A549 (cell line): Measurements from ENCODE around the gene UBE2U. TPM values are rescaled to one million over a fixed set of nuclear protein-coding genes. Genes with fewer than 3 reads are reported as not detected.

Source experiments
- ATAC-seq, 2 experiments: fragments of 200-7000 bp in 1 of 2; fragments of >200 bp in 1 of 2; cut with Nextera tagmentation in 1 of 2; cut with Tn5 transposase in 1 of 2; 3 replicates each; pipeline versions ENCODE4 v1.8.0 to v1.9.1; 2018 to 2020; ENCODE audit warnings: mild to moderate bottlenecking in 1 of 2, moderate library complexity in 1 of 2
- CTCF ChIA-PET: fragments of 300-600 bp; sonication (Branson Sonifier 250); formaldehyde crosslinking; extraction: SDS; loops from one replicate; lab custom pipeline; 2021; ENCODE audit warnings: antibody characterized with exemption, inconsistent platforms; lab: Yijun Ruan, JAX
- POLR2A ChIA-PET: fragments of 350-600 bp; formaldehyde crosslinking; extraction: SDS; loops from one replicate; lab custom pipeline; 2021; ENCODE audit warnings: antibody characterized with exemption, inconsistent platforms; lab: Yijun Ruan, JAX
- DNase-seq, 2 experiments: peaks; one replicate each; pipeline versions ENCODE4 v3.0.0 to v3.0.0-alpha.2; 2011 to 2016; ENCODE audit warnings: low read depth in 1 of 2, low spot score in 1 of 2
- FAIRE-seq: peaks from 2 replicates; lab custom pipeline; 2011; peaks lifted over from hg19 to GRCh38; lab: Jason Lieb, UNC
- H3K27ac ChIP-seq, 2 experiments: fragments of >200 bp; sonication (Bioruptor Twin); formaldehyde crosslinking; 3 replicates each; pipeline ENCODE4 v1.5.1; 2016 to 2017
- H3K4me1 ChIP-seq: fragments of >200 bp; sonication (Bioruptor Twin); formaldehyde crosslinking; 3 replicates; pipeline ENCODE4 v1.6.1; 2016
- H3K4me2 ChIP-seq: fragments of >200 bp; sonication (Bioruptor Twin); formaldehyde crosslinking; 3 replicates; pipeline ENCODE4 v1.6.1; 2016
- H3K4me3 ChIP-seq: fragments of >200 bp; sonication (Bioruptor Twin); formaldehyde crosslinking; 3 replicates; pipeline ENCODE4 v1.5.1; 2016
- H3K9me3 ChIP-seq: fragments of >200 bp; sonication (Bioruptor Twin); formaldehyde crosslinking; 3 replicates; pipeline ENCODE4 v1.6.1; 2016
- BHLHE40 ChIP-seq: IDR thresholded peaks from 2 replicates; pipeline ENCODE4 v1.6.1; 2012; ENCODE audit warnings: low read depth, low read length, inconsistent platforms
- CBX2 ChIP-seq: fragments of 200-600 bp; sonication (generic); IDR thresholded peaks from 2 replicates; pipeline ENCODE4 v1.6.1; 2016; ENCODE audit warnings: low read depth, mild to moderate bottlenecking, borderline replicate concordance
- CBX8 ChIP-seq: fragments of 200-600 bp; sonication (generic); IDR thresholded peaks from 2 replicates; pipeline ENCODE4 v1.6.1; 2016
- CEBPB ChIP-seq, 2 experiments: fragments of >200 bp in 1 of 2; sonication (Bioruptor Twin) in 1 of 2; formaldehyde crosslinking in 1 of 2; IDR thresholded peaks; 2 replicates each; pipeline ENCODE4 v1.6.1; 2012 to 2016
- CTCF ChIP-seq: fragments of >200 bp; sonication (Bioruptor Twin); formaldehyde crosslinking; IDR thresholded peaks from 3 replicates; pipeline ENCODE4 v1.5.1; 2016
- EP300 ChIP-seq, 2 experiments: fragments of >200 bp; sonication (Bioruptor Twin); formaldehyde crosslinking; IDR thresholded peaks; 2 replicates in 1 of 2; 3 replicates in 1 of 2; pipeline ENCODE4 v1.6.1; 2016 to 2017
- FOSB ChIP-seq: fragments of 250-450 bp; sonication (Bioruptor Pico); IDR thresholded peaks from 2 replicates; pipeline ENCODE4 v1.5.0; 2020; ENCODE audit warnings: mild to moderate bottlenecking, moderate library complexity
- FOSL2 ChIP-seq, 2 experiments: fragments of 450-650 bp in 1 of 2; fragments of >200 bp in 1 of 2; sonication (Bioruptor Twin) in 1 of 2; formaldehyde crosslinking; IDR thresholded peaks; 2 replicates each; pipeline versions ENCODE4 v1.5.0 to v1.6.1; 2016 to 2020; ENCODE audit warnings: mild to moderate bottlenecking in 1 of 2, moderate library complexity in 1 of 2
- FOXS1 ChIP-seq: fragments of 250-450 bp; sonication (Bioruptor Pico); IDR thresholded peaks from 2 replicates; pipeline ENCODE4 v1.5.0; 2020; ENCODE audit warnings: mild to moderate bottlenecking, moderate library complexity
- HDAC2 ChIP-seq: fragments of 200-600 bp; sonication (generic); IDR thresholded peaks from 2 replicates; pipeline ENCODE4 v1.6.1; 2016
- HOXB5 ChIP-seq: fragments of 250-450 bp; sonication (Bioruptor Pico); IDR thresholded peaks from 2 replicates; pipeline ENCODE4 v1.5.0; 2020; ENCODE audit warnings: mild to moderate bottlenecking, moderate library complexity
- MAX ChIP-seq: IDR thresholded peaks from 2 replicates; pipeline ENCODE4 v1.6.1; 2012
- MYC ChIP-seq: IDR thresholded peaks from 2 replicates; pipeline ENCODE4 v1.6.1; 2012; ENCODE audit warnings: mild to moderate bottlenecking, inconsistent platforms, low read length, improper control_type of control experiment, borderline replicate concordance
- NPAS2 ChIP-seq: fragments of 250-450 bp; sonication (Bioruptor Pico); IDR thresholded peaks from 2 replicates; pipeline ENCODE4 v1.8.0; 2022; ENCODE audit warnings: mild to moderate bottlenecking, moderate library complexity, borderline replicate concordance
- NR3C1 ChIP-seq: fragments of >200 bp; sonication (Bioruptor Twin); formaldehyde crosslinking; IDR thresholded peaks from 3 replicates; pipeline ENCODE4 v1.6.1; 2017
- POLR2A ChIP-seq: IDR thresholded peaks from 2 replicates; pipeline ENCODE4 v1.6.1; 2012; ENCODE audit warnings: mild to moderate bottlenecking, low read length
- RCOR1 ChIP-seq: fragments of 150-350 bp; IDR thresholded peaks from 2 replicates; pipeline ENCODE4 v1.6.1; 2014; ENCODE audit warnings: antibody characterized with exemption, low read length, low read depth
- RFX5 ChIP-seq: fragments of 450-650 bp; IDR thresholded peaks from 2 replicates; pipeline ENCODE4 v1.7.1; 2014; ENCODE audit warnings: antibody characterized with exemption, mild to moderate bottlenecking, moderate library complexity
- RNF2 ChIP-seq: fragments of 200-600 bp; sonication (generic); IDR thresholded peaks from 2 replicates; pipeline ENCODE4 v1.6.1; 2016; ENCODE audit warnings: low read depth, mild to moderate bottlenecking, antibody characterized with exemption, moderate library complexity, borderline replicate concordance
- TFCP2L1 ChIP-seq: fragments of 250-450 bp; sonication (Bioruptor Pico); IDR thresholded peaks from 2 replicates; pipeline ENCODE4 v1.5.0; 2021; ENCODE audit warnings: mild to moderate bottlenecking
- TP53 ChIP-seq: fragments of 250-450 bp; sonication (Bioruptor Pico); IDR thresholded peaks from 2 replicates; pipeline ENCODE4 v1.5.0; 2021; ENCODE audit warnings: mild to moderate bottlenecking, moderate library complexity
- ZC3H11A ChIP-seq: fragments of 450-650 bp; IDR thresholded peaks from 2 replicates; pipeline ENCODE4 v1.6.1; 2014; ENCODE audit warnings: antibody characterized with exemption, mild to moderate bottlenecking
- ZSCAN20 ChIP-seq: fragments of 250-450 bp; sonication (Bioruptor Pico); IDR thresholded peaks from 2 replicates; pipeline ENCODE4 v1.8.0; 2022; ENCODE audit warnings: mild to moderate bottlenecking, moderate library complexity
- WGBS: methylation state at CpG from one replicate; pipeline ENCODE4 v1.1.6; 2017; ENCODE audit errors: missing lambda C conversion rate; 5-methylcytosine and 5-hydroxymethylcytosine counted together
- polyA plus RNA-seq, 4 experiments: library from polyadenylated mRNA; depleted of rRNA in 3 of 4; stranded (reverse); fragments of >200 nt; fragmentation: RNase III in 1 of 4; extraction: RNeasy Plus Mini Kit Qiagen cat#74134 plus additional on column Dnase treatment in 1 of 4; gene quantifications; 2 replicates in 3 of 4; 3 replicates in 1 of 4; pipeline ENCODE4 v1.2.3, GENCODE V29; 2011 to 2017
- TF ChIP-seq, protein P1 (sequence below): fragments of >200 bp; sonication (Bioruptor Twin); formaldehyde crosslinking; IDR thresholded peaks from 3 replicates; pipeline ENCODE4 v1.6.1; 2016
- TF ChIP-seq, protein P2 (sequence below): IDR thresholded peaks from 2 replicates; pipeline ENCODE4 v1.6.1; 2012; ENCODE audit warnings: low read depth, borderline replicate concordance
- TF ChIP-seq, protein P3 (sequence below): IDR thresholded peaks from 2 replicates; pipeline ENCODE4 v1.6.1; 2012
- TF ChIP-seq, protein P4 (sequence below): fragments of >200 bp; sonication (Bioruptor Twin); formaldehyde crosslinking; IDR thresholded peaks from 2 replicates; pipeline ENCODE4 v1.6.1; 2016
- TF ChIP-seq, protein P5 (sequence below): fragments of 450-650 bp; IDR thresholded peaks from 2 replicates; pipeline ENCODE4 v1.6.1; 2014; ENCODE audit warnings: antibody characterized with exemption

UBE2U gene
- polyA plus RNA-seq, 2 of the 4 experiments (the other 2 are of a cell fraction) = not detected

- TF ChIP-seq CTCF = no peak
- no peak for TF ChIP-seq HDAC2
- TF ChIP-seq FOXS1 (CRISPR knock-in tag) = no peak
- no peak for TF ChIP-seq CBX2
- TF ChIP-seq, protein P1, sequence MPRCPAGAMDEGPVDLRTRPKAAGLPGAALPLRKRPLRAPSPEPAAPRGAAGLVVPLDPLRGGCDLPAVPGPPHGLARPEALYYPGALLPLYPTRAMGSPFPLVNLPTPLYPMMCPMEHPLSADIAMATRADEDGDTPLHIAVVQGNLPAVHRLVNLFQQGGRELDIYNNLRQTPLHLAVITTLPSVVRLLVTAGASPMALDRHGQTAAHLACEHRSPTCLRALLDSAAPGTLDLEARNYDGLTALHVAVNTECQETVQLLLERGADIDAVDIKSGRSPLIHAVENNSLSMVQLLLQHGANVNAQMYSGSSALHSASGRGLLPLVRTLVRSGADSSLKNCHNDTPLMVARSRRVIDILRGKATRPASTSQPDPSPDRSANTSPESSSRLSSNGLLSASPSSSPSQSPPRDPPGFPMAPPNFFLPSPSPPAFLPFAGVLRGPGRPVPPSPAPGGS = no peak
These were observed 101.4 kb downstream of the UBE2U start (continued) for GRCh38 chr1:64304823-64305222.

- ChIA-PET POLR2A (no interaction called here), CTCF (interaction anchor here (1.1 kb wide), 1 partner anchor 27 kb away, joined by 3 read pairs; no protein-coding TSS in a partner anchor)
- Histone ChIP-seq H3K27ac (no peak overlapping the region), H3K4me1 (no peaks in the 10 kb centered on the region), H3K4me2 (no peak overlapping the region), H3K4me3 (no peak overlapping the region), H3K9me3 (no peaks in the 10 kb centered on the region)
- TF ChIP-seq FOSL2 (IDR thresholded peaks at IDR 0.05) (no peak), FOSL2 (CRISPR knock-in tag; IDR thresholded peaks at IDR 0.05) (no peak), RFX5 (no peak), BHLHE40 (no peak), ZSCAN20 (CRISPR knock-in tag) (no peak), FOXS1 (CRISPR knock-in tag) (no peak), NPAS2 (CRISPR knock-in tag) (no peak), TP53 (CRISPR knock-in tag) (no peak)
- FAIRE-seq (no peak), ATAC-seq (no peak), DNase-seq (no peak)
- WGBS = 72% methylated on average over 6 of the region's 6 CpGs
These were observed 105.4 kb downstream of the UBE2U start for GRCh38 chr1:64308866-64309265.

GRCh38 chr1:64309431-64309831 is 106.0 kb downstream of the UBE2U start:
- ATAC-seq (0 out of 6 replicates have a peak, but pooled peaks of 1 of the 2 experiments have one; percentile 30), FAIRE-seq (no peak), DNase-seq (no peak)
- H3K4me1 ChIP-seq = no peaks in the 10 kb centered on the region
- H3K4me3 ChIP-seq = no peak overlapping the region
- H3K9me3 ChIP-seq = no peaks in the 10 kb centered on the region
- POLR2A ChIA-PET = no interaction called here
- 60% methylated on average over 5 of the region's 5 CpGs for WGBS
- H3K27ac ChIP-seq = no peak overlapping the region
- CTCF ChIA-PET = interaction anchor here (1.1 kb wide), 1 partner anchor 27 kb away, joined by 3 read pairs; no protein-coding TSS in a partner anchor
- TF ChIP-seq EP300 (IDR thresholded peaks at IDR 0.05) (no peak), TFCP2L1 (CRISPR knock-in tag) (no peak), CEBPB (IDR thresholded peaks at IDR 0.05) (no peak), FOSB (no peak), RNF2 (no peak), MAX (no peak), CBX8 (no peak), POLR2A (no peak), RCOR1 (no peak), MYC (no peak), HOXB5 (CRISPR knock-in tag) (no peak), ZC3H11A (no peak), FOSL2 (IDR thresholded peaks at IDR 0.05) (no peak), FOSL2 (CRISPR knock-in tag; IDR thresholded peaks at IDR 0.05) (no peak), HDAC2 (no peak), NR3C1 (no peak)
- TF ChIP-seq, protein P2, sequence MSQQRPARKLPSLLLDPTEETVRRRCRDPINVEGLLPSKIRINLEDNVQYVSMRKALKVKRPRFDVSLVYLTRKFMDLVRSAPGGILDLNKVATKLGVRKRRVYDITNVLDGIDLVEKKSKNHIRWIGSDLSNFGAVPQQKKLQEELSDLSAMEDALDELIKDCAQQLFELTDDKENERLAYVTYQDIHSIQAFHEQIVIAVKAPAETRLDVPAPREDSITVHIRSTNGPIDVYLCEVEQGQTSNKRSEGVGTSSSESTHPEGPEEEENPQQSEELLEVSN = no peak
- TF ChIP-seq, protein P3, sequence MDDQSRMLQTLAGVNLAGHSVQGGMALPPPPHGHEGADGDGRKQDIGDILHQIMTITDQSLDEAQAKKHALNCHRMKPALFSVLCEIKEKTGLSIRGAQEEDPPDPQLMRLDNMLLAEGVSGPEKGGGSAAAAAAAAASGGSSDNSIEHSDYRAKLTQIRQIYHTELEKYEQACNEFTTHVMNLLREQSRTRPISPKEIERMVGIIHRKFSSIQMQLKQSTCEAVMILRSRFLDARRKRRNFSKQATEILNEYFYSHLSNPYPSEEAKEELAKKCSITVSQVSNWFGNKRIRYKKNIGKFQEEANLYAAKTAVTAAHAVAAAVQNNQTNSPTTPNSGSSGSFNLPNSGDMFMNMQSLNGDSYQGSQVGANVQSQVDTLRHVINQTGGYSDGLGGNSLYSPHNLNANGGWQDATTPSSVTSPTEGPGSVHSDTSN = no peak
- TF ChIP-seq, protein P4, sequence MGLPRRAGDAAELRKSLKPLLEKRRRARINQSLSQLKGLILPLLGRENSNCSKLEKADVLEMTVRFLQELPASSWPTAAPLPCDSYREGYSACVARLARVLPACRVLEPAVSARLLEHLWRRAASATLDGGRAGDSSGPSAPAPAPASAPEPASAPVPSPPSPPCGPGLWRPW = no peak
- TF ChIP-seq, protein P5, sequence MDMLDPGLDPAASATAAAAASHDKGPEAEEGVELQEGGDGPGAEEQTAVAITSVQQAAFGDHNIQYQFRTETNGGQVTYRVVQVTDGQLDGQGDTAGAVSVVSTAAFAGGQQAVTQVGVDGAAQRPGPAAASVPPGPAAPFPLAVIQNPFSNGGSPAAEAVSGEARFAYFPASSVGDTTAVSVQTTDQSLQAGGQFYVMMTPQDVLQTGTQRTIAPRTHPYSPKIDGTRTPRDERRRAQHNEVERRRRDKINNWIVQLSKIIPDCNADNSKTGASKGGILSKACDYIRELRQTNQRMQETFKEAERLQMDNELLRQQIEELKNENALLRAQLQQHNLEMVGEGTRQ = no peak
- TF ChIP-seq, all 56 proteins: peak for 0
- no peak overlapping the region for H3K4me2 ChIP-seq
